ENCODE measurements around the gene MIF4GD.

- TF ChIP-seq CTCF (conservative IDR thresholded peaks at IDR 0.05; ENCODE audit: low read depth, low read length) (no peak), RAD21 (IDR thresholded peaks at IDR 0.05; ENCODE audit: low read length) (no peak), RFX5 (IDR thresholded peaks at IDR 0.05; ENCODE audit: low read depth, low read length) (no peak), CHD1 (IDR thresholded peaks at IDR 0.05; ENCODE audit: low read depth, low read length) (no peak), POLR2A (IDR thresholded peaks at IDR 0.05; ENCODE audit: low read depth, low read length) (no peak), MAFK (IDR thresholded peaks at IDR 0.05; ENCODE audit: low read depth, low read length) (no peak), CEBPB (IDR thresholded peaks at IDR 0.05; ENCODE audit: low read depth, low read length) (no peak), MAZ (IDR thresholded peaks at IDR 0.05; ENCODE audit: borderline replicate concordance, low read depth, low read length) (no peak), BHLHE40 (IDR thresholded peaks at IDR 0.05; ENCODE audit: low read depth, low read length) (no peak)
Measured at GRCh38 chr17:75308732-75309629, 38.0 kb upstream of the MIF4GD start.

All from IMR-90 (cell line).